A549 treated with AZD9567 at 1 μM for 4 hours (cell line): ENCODE results near the gene CGB5. TPM values are rescaled to one million over a fixed set of nuclear protein-coding genes. Genes with fewer than 3 reads are reported as not detected.

Experiments
- total RNA-seq: library from RNA; stranded (reverse); fragments of 200-300 nt; extraction: Qiagen RNA extraction; gene quantifications from 5 replicates; pipeline ENCODE4 v1.2.3, GENCODE V29; 2022; ENCODE audit not compliant: insufficient read depth

CGB5 gene
- total RNA-seq = 0.27 to 0.72 TPM (median 0.49 TPM) in 4 of 5 replicates, not detected in the other

DNA sequence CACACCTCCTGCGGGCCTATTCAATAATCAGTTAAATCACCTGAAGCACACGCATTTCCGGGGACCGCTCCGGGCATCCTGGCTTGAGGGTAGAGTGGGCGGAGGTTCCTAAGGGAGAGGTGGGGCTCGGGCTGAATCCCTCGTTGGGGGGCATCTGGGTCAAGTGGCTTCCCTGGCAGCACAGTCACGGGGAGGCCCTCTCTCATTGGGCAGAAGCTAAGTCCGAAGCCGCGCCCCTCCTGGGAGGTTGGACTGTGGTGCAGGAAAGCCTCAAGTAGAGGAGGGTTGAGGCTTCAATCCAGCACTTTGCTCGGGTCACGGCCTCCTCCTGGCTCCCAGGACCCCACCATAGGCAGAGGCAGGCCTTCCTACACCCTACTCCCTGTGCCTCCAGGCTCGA lies at the start of gene CGB5:
TSS of gene CGB5 (plus strand) at position 301 of the 400 bp plus-strand sequence. CDS start 362 bp downstream, outside the sequence.

DNA sequence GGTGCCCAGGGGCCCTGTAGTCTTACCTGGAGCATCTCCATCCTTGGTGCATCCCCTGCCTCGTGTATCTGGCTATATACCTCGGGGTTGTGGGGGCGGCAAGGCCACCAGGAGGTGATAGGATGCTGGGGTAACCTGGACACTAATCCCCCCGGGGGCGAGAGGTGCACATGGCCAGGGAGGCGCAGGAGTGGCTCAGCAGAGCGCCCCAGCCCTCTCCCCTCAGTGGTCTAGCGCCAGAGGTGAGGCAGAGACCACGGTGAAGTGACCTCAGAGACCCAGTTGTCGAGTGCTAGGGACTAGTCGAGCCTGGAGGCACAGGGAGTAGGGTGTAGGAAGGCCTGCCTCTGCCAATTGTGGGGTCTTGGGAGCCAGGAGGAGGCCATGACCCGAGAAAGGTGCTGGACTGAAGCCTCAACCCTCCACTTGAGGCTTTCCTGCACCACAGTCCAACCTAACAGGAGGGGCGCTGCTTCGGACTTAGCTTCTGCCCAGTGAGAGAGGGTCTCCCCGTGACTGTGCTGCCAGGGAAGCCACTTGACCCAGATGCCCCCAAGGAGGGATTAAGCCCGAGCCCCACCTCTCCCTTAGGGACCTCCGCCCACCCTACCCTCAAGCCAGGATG lies 26.5 kb upstream of the CGB5 start, which contains the start of gene LHB:
TSS of gene LHB (minus strand) at position 51 of the 625 bp plus-strand sequence. CDS start at position 41, 10 bp downstream.

DNA sequence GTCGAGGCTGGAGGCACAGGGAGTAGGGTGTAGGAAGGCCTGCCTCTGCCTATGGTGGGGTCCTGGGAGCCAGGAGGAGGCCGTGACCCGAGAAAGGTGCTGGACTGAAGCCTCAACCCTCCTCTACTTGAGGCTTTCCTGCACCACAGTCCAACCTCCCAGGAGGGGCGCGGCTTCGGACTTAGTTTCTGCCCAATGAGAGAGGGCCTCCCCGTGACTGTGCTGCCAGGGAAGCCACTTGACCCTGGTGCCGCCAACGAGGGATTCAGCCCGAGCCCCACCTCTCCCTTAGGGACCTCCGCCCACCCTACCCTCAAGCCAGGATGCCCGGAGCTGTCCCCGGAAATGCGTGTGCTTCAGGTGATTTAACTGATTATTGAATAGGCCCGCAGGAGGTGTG lies 19.4 kb upstream of the CGB5 start, which contains the start of gene CGB3:
TSS of gene CGB3 (minus strand) at position 101 of the 400 bp plus-strand sequence. CDS start 362 bp downstream, outside the sequence.

DNA sequence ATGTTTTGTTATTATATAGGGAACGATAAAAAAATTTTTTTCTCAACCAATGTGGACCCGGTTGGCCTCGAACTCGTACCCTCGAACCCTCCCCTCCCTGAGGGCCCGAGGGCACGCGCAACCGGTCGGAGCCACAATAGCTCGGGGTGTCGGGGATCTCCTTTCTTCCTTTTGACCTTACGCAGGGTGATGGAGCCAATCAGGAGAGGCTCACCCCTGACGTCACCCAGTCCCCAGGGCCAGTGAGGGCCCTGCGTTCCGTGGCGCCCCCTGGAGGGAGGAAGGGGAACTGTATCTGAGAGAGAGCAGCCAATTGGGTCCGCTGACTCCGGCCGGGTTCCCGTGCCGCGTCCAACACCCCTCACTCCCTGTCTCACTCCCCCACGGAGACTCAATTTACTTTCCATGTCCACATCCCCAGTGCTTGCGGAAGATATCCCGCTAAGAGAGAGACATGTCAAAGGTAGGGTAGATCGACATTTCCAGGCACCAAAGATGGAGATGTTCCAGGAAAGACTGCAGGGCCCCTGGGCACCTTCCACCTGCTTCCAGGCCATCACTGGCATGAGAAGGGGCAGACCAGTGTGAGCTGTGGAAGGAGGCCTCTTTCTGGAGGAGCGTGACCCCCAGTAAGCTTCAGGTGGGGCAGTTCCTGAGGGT lies 11.9 kb upstream of the CGB5 start, which contains the start of gene CGB2:
TSS of gene CGB2 (plus strand) at position 249 of the 660 bp plus-strand sequence. CDS start at position 455, 206 bp downstream.

DNA sequence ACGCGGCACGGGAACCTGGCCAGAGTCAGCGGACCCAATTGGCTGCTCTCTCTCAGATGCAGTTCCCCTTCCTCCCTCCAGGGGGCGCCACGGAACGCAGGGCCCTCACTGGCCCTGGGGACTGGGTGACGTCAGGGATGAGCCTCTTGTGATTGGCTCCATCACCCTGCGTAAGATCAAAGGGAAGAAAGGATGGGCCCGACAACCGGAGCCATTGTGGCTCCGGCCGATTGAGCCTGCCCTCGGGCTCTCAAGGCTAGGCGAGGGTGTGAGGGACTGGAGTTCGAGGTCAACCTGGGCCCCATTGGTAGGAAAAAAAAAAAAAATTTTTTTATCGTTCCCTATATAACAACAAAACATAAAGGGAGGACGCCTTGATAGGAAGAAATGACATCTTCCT lies 6.8 kb upstream of the CGB5 start, which contains the start of gene CGB1:
TSS of gene CGB1 (minus strand) at position 81 of the 400 bp plus-strand sequence. CDS start 184 bp downstream, outside the sequence.

DNA sequence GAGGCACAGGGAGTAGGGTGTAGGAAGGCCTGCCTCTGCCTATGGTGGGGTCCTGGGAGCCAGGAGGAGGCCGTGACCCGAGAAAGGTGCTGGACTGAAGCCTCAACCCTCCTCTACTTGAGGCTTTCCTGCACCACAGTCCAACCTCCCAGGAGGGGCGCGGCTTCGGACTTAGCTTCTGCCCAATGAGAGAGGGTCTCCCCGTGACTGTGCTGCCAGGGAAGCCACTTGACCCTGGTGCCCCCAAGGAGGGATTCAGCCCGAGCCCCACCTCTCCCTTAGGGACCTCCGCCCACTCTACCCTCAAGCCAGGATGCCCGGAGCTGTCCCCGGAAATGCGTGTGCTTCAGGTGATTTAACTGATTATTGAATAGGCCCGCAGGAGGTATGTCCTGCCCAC lies 5.4 kb downstream of the CGB5 start, which contains the start of gene CGB8:
TSS of gene CGB8 (minus strand) at position 101 of the 400 bp plus-strand sequence. CDS start 372 bp downstream, outside the sequence.

DNA sequence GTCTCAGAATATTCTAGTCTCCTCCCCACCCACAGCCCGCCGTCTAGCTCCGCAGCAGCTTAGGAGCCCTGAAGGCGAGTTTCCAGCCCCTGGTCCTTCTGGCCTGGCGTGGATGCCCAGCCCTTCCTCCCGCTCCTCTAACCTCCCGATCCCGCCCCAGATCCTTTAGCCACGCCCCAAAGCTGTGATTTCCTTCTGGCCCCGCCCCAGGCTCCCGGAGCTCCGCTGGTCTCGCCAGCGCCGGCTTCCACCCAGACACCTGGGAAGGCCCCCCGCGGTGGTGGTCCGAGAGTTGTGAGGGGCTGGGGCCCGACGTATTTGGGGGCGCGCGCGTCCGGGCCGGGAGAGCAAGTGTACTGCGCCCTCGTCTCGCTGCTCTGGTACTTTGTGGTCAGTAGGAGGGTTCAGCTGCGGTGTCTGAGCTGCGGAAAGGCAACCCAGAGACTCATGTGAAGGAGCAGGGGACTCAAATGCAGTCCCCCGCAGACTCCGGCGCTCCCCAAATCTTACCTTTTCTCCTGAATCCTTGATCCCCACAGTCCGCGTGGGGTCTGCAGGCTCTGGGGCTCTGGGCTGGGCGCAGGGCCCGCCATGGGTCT lies 14.1 kb downstream of the CGB5 start, which contains the start of gene CGB7:
TSS of gene CGB7 (minus strand) at position 114 of the 599 bp plus-strand sequence. CDS start 2,374 bp downstream, outside the sequence.

DNA sequence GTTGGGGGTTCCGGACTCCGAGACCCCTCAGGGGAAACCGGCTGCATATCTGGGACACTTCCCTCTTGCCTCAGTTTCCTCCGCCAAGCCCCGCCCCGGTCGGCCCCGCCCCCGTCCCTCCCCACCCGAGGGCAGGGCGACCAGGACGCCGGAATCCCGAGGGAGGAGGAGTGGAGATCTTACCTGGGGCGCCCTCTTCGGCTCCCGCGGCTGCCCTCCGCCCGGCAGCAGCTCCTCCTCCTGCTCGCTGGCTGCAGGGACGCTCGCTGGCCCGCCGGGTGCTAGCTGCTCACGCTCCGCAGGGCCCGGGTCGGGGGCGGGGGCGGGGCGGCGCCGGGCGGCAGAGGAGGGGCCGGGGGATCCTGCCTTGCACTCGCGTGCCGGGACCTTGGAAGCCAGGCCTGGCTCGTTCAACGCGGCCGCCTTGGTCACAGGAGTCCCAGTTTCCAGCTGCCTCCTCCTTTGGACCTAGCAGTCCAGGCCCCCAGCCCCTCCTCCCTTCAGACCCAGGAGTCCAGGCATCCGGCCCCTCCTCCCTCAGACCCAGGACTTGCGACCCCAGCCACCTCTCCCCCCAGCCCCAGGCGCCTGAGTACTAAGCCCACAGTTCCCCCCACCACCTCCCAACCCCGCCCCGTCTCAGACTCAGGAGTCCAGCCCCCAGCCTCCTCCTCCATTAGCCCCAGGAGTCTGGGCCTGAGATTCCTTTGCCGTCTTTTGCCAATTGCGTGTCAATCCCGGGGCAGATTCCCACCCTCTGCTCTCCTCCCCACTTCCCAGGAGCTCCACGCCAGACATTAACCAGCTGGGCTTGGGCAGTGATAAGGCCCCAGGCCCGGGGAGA lies 21.3 kb downstream of the CGB5 start, which contains the start of gene NTF4:
TSS of gene NTF4 (minus strand) at position 51 of the 844 bp plus-strand sequence. CDS start 2,821 bp downstream, outside the sequence.

DNA sequence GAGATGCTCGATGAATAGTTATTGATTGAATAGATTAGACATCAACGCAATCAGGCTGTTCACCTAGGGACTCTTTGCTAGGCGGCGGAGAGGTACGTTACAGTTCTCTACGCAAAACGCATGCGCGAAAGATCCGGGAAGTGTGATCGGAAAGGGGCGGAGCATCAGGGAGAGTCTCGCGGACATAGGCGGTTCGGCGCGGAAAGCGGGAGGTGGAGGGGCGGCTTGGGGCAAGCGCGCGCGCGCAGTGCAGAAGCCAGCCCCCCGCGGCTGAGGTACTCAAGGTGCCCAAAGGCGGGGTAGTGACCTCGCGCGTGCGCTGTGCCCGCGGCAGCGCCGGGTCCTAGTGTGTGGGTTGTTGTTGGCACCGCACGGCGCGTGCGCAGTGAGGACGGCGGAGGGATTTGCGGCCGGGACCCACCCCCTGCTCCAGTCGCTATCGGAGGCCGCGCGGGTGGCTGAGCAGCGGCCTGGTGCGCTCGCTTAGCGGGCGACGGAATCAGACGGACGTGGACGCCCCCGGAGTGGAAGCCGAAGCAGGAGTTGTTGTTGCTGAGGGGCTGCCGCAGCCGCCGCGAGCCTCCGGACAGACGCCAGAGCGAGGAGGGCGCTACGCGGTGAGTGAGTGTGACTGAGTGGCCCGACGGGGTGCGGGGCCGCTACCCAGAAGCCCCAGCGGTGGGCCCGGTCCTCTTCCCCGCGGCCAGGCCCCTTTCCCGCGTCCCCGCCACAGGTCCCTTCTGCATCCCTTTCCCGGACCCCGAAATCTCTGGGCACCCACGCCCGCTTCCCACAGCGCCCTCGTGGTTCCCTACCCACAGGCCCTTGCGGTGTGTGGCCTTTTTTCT lies 41.6 kb downstream of the CGB5 start, which contains the start of gene SNRNP70:
TSS of gene SNRNP70 (plus strand) at position 432 of the 848 bp plus-strand sequence. CDS start 964 bp downstream, outside the sequence.

Other genes with a start within 250 kb of the CGB5 start
- 56.8 to 66.6 TPM (median 61.9 TPM) in 5 replicates for gene BCAT2, start 232.8 kb upstream of the CGB5 start, total RNA-seq
- 9.3 to 17.4 TPM (median 13.4 TPM) in 5 replicates for gene HSD17B14, start 207.4 kb upstream of the CGB5 start, total RNA-seq
- 1.1 to 1.7 TPM (median 1.2 TPM) in 5 replicates for gene PLEKHA4, start 175.2 kb upstream of the CGB5 start, total RNA-seq
- 77.7 to 128 TPM (median 99.5 TPM) in 5 replicates for gene PPP1R15A, start 171.4 kb upstream of the CGB5 start, total RNA-seq
- gene TULP2, start 145.1 kb upstream of the CGB5 start, total RNA-seq = not detected in 5 replicates
- gene NUCB1, start 143.5 kb upstream of the CGB5 start, total RNA-seq = 196 to 206 TPM (median 200 TPM) in 5 replicates
- gene DHDH, start 110.1 kb upstream of the CGB5 start, total RNA-seq = 1.5 to 1.7 TPM (median 1.5 TPM) in 4 of 5 replicates, not detected in the other
- gene BAX, start 89.0 kb upstream of the CGB5 start, total RNA-seq = 289 to 347 TPM (median 317 TPM) in 5 replicates
- gene FTL, start 78.5 kb upstream of the CGB5 start, total RNA-seq = 15,391 to 23,528 TPM (median 18,182 TPM) in 5 replicates
- gene GYS1, start 50.5 kb upstream of the CGB5 start, total RNA-seq = 18.5 to 36.7 TPM (median 21.4 TPM) in 5 replicates
- gene RUVBL2, start 50.0 kb upstream of the CGB5 start, total RNA-seq = 214 to 245 TPM (median 233 TPM) in 5 replicates
- not detected in 5 replicates for gene LHB, start 26.8 kb upstream of the CGB5 start, total RNA-seq
- 0.16 TPM in 1 of 5 replicates, not detected in the others for gene CGB3, start 19.5 kb upstream of the CGB5 start, total RNA-seq
- 0.17 to 0.31 TPM (median 0.31 TPM) in 3 of 5 replicates, not detected in the others for gene CGB2, start 12.0 kb upstream of the CGB5 start, total RNA-seq
- 0.31 TPM in 1 of 5 replicates, not detected in the others for gene CGB1, start 7.0 kb upstream of the CGB5 start, total RNA-seq
- gene CGB8, start 5.3 kb downstream of the CGB5 start, total RNA-seq = 2.3 to 6.3 TPM (median 2.8 TPM) in 5 replicates
- 0.45 to 0.84 TPM (median 0.56 TPM) in 4 of 5 replicates, not detected in the other for gene CGB7, start 13.9 kb downstream of the CGB5 start, total RNA-seq
- 0.34 to 0.47 TPM (median 0.40 TPM) in 4 of 5 replicates, not detected in the other for gene NTF4, start 21.0 kb downstream of the CGB5 start, total RNA-seq
- not detected in 5 replicates for gene KCNA7, start 28.9 kb downstream of the CGB5 start, total RNA-seq
- gene SNRNP70, start 41.6 kb downstream of the CGB5 start, total RNA-seq = 321 to 348 TPM (median 341 TPM) in 5 replicates
- 5.5 to 9.1 TPM (median 6.9 TPM) in 5 replicates for gene LIN7B, start 70.5 kb downstream of the CGB5 start, total RNA-seq
- 1.2 to 2.0 TPM (median 1.8 TPM) in 4 of 5 replicates, not detected in the other for gene C19orf73, start 75.3 kb downstream of the CGB5 start, total RNA-seq
- 3.3 to 9.3 TPM (median 8.5 TPM) in 5 replicates for gene PPFIA3, start 75.7 kb downstream of the CGB5 start, total RNA-seq
- not detected in 5 replicates for gene HRC, start 111.5 kb downstream of the CGB5 start, total RNA-seq
- gene TRPM4, start 113.9 kb downstream of the CGB5 start, total RNA-seq = 6.2 to 11.3 TPM (median 9.7 TPM) in 5 replicates